GM21528 (cell line): ENCODE measurements around the gene GNPTG.

Experiments
- ATAC-seq: cut with Tn5 transposase; IDR thresholded peaks from one replicate; pipeline ENCODE4 v1.9.1; 2021; ENCODE audit warnings: mild to moderate bottlenecking, moderate library complexity; ENCODE audit not compliant: unreplicated experiment, low FRiP score

GNPTG gene

DNA sequence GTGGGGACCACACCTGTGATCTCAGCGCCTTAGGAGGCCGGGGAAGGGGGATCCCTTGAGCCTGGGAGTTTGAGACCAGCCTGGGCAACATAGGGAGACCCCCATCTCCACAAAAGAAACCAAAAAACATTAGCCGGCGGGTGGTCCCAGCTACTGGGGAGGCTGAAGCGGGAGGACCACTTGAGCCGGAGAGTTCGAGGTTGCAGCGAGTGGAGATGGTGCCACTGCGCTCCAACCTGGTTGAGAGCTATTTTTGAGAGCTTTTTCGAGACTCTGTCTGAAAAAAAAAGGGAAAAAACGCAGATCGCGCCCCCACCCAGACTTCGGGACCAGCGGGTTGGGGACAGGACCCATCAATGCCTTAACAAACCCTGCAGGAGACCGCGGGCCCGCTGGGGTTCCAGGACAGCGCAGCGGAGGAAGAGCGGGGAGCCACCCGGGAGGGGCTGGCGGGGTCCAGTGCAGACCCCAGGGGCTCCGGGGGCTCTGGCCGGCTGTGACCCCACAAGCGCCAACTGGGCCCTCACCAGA is 19.0 kb upstream of the GNPTG start:
- no peak for ATAC-seq

DNA sequence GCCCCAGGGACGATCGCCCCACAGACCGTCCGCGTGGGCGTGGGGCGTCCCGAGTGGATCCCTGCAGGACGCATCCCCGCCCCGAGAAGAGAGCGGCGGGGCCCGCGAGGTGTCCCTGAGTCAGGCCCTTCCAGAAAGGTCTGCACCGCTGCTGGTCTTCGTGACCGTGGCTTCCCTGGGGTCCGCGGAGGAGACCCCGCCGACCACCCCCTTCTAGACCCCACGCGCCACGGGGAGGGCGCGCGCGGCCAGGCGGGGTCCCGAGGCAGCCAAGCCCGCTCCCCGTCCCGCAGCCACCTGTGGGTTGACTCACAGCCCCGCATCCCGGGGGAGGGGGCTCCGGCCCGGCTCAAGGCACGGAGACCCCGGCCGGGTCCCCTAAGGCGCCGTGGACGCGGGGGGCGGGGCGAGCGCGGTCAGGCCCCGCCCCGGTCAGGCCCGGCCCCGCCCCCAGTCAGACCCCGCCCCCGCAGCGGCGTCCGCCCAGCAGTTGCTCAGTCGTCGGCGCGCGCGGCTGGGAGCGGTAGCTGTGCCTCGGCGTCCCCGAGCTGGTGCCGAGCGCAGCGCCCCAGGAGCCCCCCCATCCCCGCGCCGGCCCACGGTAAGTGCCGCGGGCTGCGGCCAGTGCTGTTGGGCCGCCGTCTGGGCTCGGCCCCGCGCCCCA is 18.4 kb upstream of the GNPTG start, which contains the start of gene BAIAP3:
Gene BAIAP3, plus strand, starts transcription at position 497 of the 664 bp plus-strand sequence. CDS start 4,905 bp downstream, outside the sequence.
- no peak for ATAC-seq

DNA sequence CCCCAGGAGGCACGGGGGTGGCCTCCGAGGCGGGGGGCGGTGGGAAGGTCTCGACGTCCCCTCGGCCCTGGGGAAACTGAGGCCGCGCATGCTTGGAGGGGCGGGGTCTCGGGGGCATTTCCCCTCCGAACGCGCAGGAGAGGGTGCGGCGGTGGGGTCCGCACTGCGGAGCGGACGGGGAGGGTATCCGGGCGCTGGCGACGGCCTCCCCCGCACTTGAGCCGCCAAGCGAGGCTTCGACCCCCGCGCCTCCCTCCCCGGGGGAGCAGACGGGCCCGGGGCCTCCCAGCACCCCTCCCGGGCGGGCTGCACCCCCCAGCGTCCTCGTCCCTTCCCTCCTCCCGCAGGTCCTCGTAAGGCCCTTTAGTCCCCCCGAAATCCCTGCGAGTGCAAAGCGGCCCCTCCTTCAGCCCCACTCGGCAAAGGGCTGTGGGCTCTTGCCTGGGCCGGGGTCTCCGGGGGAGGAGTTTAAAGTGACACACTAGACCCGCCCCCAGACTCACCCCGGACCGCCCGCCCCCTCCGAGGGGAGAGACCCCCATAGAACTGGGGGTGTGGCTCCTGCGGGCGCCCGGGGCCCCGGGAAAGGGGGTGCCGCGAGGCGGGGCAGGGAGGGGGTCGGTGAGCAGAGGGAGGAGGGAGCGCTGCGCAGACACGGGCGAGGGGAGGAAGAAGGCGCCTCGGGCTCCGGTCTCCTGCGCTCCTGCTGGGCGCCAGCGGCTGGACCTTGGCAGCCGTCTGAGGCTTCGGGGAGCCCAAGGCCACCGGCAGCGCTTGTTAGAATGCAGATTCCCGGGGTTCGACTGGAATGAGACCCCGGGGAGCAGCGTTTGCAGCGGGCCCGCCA is 17.7 kb upstream of the GNPTG start:
- ATAC-seq, result no peak

DNA sequence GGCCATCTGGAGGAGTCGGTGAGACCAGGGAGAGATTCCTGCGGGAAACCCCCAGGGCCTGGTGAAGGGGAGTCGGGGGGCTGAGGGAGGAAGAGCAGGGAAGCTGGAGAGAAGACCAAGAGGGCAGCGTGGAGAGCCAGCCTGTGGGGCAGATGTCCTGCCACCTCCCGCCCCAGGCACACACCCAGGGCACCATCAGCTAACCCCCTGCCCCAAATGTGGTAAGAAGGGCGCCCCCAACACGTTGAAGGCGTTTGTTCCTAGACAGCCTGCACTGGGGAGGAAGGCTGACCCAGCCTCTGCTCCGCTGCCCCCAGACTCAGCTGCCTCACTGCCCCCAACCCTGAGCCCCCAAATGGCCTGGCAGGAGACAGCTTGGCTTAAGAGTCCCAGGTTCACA is 17.0 kb upstream of the GNPTG start:
- no peak for ATAC-seq

DNA sequence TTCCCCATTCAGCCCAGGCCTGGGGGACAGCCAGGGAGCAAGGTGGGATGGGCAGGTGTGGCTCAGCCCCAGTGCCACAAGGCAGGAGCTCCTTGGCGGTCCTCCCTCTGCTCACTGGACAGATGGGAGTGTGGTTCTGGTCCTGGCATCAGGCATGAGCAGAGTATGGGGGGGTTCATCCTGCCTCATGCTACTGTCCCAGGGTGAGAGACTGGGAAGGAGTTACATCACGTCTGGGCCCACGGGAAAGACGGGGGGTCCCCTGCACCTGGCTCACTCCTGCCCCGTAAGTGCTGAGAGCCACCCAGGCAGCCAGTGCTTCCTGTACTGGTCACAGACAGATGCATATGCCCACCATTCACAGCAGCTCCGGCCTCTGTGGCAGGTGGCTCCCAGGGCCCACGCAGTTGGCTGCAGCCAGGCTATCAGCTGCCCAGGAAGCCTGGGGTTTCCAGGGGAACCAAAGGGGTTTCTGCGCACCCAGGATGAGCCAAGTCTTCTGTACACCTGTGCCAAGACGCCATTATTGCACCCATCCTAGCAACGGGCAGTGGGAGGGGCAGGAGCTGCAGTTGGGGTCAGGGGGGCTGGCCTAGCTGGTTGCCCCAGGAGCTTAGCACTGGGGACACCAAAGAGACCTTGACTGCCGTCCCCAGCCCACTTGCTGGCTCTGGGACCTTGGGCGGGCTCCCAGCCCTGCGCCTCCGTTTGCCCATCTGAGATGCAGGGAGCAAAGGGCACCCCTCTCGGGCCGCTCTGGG is 16.3 kb upstream of the GNPTG start:
- no peak for ATAC-seq

DNA sequence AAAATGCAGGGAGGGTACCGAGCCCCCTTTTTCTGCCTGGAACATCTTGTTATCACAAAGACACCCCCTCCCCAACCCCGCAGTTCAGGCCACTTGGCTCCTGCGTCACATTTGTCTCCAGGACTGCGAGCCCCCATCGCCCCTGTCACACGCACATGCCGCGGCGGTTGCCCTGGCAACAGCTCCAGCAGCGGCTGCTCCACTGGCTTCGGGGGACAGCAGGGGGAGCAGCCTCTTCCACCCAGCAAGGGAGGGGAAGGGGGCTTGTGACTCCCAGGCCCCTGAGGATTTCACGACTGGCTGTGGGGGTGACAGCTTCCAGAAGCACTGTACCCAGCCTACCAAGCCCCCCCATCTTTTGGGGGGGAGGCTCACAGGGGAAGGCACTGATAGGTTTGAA is 15.7 kb upstream of the GNPTG start:
- ATAC-seq, result no peak

DNA sequence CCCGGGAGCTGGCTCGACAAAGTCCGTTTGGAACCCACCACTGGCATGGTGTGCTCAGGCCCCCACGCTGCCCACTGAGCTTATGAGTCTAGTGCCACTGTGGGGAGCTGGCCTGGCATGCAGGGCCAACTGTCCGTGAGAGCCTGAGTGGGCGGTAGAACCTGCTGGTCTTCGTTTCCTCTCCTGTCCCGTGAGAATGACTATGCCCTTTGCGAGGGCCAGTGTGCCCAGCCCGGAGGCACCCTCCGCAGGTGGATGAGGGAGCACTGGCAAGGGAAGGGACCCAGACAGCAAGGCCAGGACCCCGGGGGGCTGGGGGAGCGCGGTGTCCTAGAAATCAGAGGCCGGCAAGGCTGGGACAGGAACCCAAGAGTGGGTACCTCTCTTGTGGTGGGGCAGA is 15.1 kb upstream of the GNPTG start:
- no peak for ATAC-seq

DNA sequence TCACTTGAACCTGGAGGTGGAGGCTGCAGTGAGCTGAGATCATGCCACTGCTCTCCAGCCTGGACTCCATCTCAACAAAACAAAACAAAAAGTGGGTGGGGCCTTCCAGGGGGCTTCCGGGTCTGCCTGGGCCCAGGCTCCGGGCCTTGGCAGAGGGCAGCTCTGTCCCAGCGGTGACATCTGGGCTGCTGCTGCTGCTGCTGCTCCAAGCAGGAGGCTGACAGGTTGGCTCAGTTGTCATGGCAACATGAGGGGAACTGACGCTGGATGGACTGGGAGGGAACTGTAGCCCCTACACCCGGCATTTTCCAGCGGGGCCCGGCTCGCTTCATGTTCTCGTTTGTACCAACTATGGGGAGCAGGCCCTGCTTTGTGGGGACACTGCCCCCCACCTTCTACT is 14.2 kb upstream of the GNPTG start:
- no peak for ATAC-seq

DNA sequence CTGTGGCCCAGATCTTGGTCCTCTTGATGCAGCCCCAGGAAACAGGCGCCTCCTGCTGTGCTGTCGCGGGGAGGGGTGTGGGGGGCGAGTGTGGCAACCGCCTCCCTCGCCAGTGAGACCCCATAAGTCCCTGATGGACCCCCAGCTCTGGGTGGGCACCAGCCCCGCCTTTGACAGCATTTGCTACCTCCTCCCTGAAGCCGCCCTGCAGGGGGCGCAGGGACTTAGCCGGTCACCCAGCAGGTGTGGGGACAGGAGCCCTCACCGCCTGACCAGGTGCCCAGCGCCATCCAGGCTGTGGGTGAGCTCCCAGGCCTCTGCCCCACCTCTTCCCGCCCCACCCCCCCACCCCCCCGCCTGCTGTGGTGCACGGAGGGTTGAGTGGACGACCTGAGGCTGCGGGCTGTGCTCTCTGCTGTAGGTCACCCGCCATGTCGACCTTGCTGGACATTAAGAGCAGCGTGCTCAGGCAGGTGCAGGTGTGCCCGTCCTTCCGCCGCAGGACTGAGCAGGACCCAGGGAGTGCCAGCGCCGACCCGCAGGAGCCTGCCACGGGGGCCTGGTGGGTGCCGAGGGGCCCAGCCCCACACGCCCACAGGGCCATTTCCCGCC is 13.5 kb upstream of the GNPTG start:
- no peak for ATAC-seq

DNA sequence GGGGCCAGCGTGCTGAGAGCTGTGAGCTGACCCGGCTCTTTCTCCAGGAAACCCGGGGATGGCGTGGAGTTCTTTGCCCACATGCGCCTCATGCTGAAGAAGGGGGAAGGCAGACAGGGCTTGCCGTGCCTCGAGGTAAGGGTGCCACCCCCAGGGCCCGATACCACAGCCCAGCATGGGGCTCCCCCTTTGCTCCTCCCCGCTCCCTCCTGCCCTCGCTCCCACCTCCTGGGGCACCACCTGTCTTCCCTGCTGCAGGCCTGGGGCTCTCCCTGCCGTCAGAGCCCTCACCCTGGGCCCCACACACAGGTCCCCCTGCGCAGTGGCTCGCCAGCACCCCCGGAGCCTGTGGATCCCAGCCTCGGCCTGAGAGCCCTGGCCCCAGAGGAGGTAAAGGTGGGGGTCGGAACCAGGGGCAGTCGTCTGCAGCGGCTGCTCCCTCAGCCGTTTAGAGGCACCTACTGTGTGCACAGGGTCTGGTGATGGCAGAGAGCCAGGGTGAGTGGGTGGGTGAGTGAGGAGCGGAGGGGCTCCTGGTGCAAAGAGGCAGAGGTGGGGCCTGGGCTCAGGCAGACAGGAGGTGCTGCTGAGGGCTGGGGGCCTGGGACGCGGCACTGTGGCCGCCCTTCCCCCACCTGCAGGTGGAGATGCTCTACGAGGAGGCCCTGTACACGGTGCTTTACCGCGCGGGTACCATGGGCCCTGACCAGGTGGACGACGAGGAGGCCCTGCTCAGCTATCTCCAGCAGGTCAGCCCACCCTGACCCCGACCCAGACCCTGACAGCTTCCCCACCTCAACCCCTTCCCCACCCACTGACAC is 12.7 kb upstream of the GNPTG start:
- no peak for ATAC-seq

DNA sequence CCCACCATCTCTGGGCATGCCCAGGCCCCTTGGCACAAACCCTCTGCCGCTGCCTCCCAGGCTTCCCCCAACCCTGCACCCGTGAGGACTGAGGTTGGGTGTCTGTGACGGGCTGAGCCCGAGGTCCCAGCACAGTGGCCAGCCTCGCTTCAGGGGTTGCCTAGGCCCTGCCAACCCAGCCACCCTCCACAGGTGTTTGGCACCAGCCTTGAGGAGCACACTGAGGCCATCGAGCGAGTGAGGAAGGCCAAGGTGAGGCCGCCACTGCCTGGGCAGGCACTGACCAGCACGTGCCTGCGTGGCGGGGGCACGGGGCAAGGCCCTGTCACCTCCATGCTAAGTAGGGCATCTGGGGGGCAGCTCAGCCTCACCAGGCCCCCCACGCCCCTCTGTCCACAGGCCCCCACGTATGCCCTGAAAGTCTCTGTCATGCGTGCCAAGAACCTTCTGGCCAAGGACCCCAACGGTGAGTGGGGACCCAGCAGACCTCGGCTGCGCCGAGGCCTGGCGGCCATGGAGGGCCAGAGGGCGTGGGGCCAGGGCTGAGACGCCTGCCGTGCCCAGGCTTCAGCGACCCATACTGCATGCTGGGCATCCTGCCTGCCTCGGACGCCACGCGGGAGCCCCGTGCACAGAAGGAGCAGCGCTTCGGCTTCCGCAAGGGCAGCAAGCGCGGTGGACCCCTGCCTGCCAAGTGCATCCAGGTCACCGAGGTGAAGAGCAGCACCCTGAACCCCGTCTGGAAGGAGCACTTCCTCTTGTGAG is 10.8 kb upstream of the GNPTG start:
- ATAC-seq, result no peak

DNA sequence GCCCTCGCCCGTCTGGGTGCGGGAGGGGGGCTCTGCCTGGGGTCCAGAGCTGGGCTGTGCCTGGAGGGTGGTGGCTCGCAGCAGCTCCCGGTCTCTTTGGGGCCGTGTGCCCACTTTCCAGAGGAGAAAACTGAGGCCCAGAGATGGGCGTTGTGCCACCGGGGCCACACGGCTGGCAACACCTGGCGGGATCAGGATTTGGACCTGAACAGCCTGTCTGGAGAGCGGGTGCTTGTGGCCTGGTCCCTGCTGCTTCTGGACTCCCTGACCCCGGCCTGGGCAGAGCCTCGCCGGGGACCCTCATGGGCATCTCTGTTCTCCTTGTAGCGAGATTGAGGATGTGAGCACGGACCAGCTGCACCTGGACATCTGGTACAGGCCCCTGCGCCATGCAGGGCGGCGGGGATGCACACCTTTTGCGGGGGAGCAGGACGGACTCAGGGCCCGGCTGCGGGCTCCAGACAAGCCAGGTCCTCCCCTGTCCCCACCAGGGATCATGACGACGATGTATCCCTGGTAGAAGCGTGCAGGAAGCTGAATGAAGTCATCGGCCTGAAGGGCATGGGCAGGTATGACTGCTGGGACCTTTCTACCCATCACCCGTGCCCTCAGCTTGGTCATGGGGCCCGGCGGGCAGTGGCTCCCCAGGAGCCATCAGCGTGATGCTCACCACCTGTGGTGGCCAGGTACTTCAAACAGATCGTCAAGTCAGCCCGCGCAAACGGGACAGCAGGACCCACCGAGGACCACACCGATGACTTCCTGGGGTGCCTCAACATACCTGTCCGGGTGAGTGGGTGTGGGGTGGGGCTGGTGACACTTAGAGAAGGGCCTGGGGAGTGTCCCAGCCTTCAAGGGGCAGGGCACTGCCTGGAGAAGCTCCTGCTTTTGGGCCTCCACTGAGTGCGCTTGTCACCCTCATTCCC is 10.0 kb upstream of the GNPTG start:
- ATAC-seq, result no peak

DNA sequence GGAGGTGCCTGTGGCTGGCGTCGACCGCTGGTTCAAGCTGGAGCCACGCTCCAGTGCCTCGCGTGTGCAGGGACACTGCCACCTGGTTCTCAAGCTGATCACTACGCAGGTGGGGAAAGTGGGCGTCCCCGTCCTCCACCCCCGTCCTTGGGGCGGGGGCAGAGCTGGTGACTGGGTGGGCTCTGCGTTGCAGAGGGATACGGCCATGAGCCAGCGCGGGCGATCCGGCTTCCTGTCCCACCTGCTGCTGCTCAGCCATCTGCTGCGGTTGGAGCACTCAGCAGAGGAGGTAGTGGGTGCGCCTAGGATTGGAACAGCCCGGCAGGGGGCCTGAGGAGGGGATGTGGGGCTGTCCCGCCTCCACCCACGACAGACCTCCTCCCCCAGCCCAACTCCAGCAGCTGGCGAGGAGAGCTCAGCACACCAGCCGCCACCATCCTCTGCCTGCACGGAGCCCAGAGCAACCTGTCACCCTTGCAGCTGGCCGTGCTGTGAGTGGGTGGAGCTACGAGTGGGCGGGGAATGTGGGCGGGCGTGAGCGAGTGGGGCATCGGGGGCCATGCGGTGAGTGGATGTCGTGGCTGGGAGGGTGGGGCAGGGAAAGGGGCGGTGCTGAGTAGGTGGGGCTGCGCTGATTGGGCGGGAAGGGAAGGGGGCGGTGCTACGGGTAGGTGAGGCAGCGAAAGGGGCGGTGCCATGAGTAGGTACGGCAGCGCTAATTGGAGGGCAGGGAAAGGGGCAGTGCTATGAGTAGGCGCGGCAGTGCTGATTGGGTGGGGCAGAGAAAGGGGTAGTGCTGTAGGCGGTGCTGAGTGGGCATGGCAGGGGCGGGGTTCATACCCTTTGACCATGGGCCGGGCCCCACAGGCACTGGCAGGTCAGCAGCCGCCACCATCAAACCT is 9.0 kb upstream of the GNPTG start:
- ATAC-seq, result peak; percentile 68

DNA sequence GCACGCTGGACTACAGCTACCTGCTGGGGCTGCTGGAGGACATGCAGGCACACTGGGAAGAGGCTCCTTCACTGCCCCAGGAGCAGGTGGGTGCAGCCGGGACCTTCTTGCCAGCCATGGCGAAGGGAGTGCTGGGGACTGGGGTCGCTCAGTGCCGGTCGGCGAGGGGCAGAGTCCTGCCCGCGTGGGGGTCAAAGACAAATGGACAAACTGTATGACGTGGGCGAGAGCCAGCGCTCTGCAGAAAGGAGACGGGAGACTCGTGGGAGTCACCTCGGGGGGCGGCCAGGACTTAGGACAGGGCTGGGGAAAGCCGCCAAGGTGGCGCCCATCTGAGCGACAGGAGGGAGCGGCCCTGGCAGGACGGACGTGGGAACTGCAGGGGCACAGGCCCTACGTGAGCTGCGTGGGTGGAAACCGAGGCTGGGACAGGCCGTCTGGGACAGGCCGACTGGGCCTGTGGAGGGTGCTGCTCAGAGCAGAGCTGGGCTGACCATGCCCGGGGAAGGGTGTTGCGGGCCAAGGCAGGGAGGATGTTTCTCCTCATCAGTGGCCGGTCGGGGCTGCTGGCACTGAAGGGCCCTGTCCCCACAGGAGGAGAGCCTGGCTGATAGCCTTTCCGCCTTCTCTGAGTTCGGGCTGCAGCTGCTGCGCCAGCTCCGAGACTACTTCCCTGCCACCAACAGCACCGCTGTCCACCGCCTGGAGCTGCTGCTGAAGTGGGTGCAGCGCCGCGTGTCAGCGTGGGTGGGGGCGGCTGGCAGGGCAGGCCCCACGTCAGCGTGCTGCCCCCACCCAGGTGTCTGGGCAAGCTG is 8.1 kb upstream of the GNPTG start:
- ATAC-seq, result no peak

DNA sequence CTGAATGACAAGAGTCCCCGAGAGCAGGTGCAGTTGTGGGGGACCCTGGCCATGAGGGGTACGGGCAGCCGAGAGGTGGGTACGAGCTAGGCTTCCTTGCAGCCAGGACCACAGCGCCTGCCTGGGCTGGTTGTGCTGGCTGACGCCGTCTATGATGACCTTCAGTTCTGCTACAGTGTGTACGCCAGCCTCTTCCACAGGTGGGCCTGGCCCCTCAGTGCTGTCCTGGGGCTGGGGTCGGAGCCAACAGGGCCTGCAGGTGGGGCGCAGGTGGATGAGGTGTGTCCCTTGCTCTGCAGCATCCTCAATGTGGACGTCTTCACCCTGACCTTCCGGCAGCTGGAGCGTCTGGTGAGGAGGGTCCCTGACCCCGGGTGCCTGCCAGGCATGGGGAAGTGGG is 7.2 kb upstream of the GNPTG start:
- no peak for ATAC-seq

DNA sequence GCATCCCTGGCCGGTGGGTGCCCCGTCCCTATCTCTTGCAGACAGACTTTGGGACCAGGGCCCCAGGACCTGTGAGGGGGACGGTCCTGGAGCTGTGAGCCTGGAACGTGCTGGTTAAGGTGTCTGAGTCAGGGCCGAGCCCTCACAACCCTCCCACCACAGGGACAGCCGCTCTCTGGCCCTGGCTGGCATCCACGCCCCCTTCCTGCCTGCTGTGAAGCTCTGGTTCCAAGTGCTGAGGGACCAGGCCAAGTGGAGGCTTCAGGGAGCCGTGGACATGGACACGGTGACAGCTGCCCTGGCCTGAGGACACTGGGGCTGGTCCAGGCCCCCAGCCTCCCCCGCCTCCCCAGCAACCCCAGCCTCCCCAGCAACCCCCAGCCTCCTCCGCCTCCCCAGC is 6.6 kb upstream of the GNPTG start:
- no peak for ATAC-seq
